GM19372 (cell line): ENCODE data around the gene COP1.

Experiments
- ATAC-seq: cut with Tn5 transposase; IDR thresholded peaks from one replicate; pipeline ENCODE4 v1.9.1; 2021; ENCODE audit warnings: mild to moderate bottlenecking, low read depth, moderate library complexity; ENCODE audit not compliant: unreplicated experiment

Gene COP1

DNA sequence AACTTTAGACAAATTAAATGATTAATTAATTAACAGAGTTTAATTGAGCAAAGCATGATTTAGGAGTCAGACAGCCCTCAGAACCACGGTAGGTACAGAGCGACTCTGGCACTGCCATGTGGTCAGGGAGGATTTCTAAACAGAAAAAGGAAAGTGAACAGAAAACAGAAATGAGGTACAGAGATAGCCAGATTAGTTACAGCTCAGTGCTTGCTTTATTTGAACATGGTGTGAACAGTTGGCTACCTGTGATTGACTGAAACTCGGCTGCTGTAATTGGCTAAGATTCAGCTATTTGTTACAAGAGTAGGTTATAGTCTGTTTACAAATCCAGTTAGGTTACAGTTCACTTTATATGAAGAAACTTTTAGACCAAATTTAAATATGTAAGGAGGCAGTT lies 300.7 kb downstream of the COP1 start:
- ATAC-seq = no peak

DNA sequence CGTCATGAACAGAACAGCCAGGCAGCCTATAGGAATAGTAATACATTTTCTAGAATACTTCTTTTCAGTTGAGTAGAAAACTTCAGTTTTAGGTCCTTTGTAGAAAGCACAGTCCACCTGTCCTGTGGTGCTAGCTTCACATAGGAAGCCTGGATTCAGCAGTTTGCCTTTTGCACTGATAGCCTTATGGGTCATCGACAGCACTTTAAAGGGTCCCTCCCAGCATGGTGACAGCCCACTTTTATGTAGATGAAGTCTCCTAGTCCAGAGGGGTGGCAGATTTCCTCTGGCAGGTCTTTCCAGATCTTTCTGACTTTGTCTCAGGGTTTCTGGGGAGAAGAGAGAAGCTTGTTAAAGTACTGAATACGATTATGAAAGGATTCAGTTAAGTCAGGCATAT lies 302.3 kb downstream of the COP1 start:
- ATAC-seq = no peak

GRCh38 chr1:175902281-175902680 lies 304.8 kb downstream of the COP1 start:
- no peak for ATAC-seq

- ATAC-seq = no peak
Measured at GRCh38 chr1:175901076-175901836, 305.8 kb downstream of the COP1 start.

DNA sequence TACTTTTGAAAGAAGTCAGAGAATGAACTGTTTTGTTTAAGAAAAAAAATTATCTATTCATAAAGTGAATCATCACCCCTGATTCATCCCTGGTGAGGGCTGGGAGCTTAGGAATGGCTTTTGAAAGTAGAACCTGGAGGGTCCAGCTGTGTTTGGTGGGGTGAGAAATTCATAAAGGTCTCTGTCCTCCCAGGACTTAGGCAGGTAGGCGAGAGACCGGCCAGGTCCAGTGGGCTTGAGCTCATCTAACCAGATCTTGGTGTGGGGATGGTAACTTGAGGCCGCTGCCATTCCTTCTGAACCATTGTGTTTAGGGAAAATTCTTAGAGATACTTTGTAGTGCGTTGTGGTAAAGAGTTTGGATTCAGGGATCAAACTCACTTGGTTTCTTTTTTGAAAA lies 306.9 kb downstream of the COP1 start:
- ATAC-seq = no peak

DNA sequence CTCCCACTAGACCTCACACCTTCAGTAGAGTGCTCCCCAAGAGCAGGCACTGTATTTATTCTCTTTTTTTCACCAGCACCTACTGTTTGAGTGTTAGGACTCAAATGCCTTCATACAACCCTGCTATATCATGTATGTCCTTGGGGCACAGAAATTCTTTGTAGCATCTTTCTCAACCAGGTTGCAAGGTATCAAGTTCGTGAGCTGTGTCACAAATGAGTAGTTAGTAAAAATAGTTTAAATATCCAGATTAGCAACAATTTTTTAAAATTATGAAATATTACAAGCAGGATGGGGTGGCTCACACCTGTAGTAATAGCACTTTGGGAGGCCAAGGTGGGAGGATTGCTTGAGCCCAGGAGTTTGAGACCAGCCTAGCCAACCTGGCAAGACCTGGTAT lies 311.1 kb downstream of the COP1 start:
- ATAC-seq = no peak
